ENCODE results near the gene EI24. TPM values are rescaled to one million over a fixed set of nuclear protein-coding genes. Genes with fewer than 3 reads are reported as not detected.

Gene EI24
- polyA plus RNA-seq, 1 of the 3 experiments (the other 2 are of a cell fraction) = 85.5 TPM

DNA sequence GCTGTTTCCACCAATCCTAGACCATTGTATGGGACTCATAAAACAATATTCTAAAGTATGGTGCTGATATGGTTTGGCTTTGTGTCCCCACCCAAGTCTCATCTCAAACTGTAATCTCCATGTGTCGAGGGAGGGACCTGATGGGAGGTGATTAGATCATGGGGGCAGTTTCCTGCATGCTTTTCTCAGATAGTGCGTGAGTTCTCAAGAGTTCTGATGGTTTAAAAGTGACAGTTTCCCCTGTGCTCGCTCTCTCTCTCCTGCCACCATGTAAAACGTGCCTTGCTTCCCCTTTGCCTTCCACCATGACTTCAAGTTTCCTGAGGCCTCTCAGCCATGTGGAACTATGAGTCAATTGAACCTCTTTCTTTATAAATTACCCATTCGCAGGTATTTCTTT is 44.0 kb upstream of the EI24 start:
- POLR2A ChIA-PET = no interaction called here
- no peaks in the 10 kb centered on the region for H4K20me1 ChIP-seq (ENCODE audit: insufficient read depth)

GRCh38 chr11:125532668-125533067 is 36.6 kb upstream of the EI24 start:
- ChIA-PET CTCF (no interaction called here), POLR2A (no interaction called here)
- H3K9me3 ChIP-seq = no peaks in the 10 kb centered on the region
- no peaks in the 10 kb centered on the region; the same call in 1 of the 2 replicates for H3K27me3 ChIP-seq (ENCODE audit: insufficient read depth)
- no peak overlapping the region for H3K27ac ChIP-seq (ENCODE audit: low read depth in 2 of 2, low read length in 1 of 2)
- no peaks in the 10 kb centered on the region for H3K4me1 ChIP-seq (ENCODE audit: control insufficient read depth in 1 of 2, insufficient read depth in 2 of 2, low read depth in 1 of 2, low read length in 1 of 2)
- H3K9ac ChIP-seq = no peak overlapping the region
- no peak overlapping the region for H3K4me3 ChIP-seq (ENCODE audit: low read depth in 2 of 2, low read length in 1 of 2)
- WGBS (ENCODE audit: low lambda C conversion rate) = 43% methylated on average over 3 of the region's 3 CpGs
- no peak overlapping the region for H3K4me2 ChIP-seq
- H3F3A ChIP-seq (replicated peaks; ENCODE audit: insufficient read depth) = no peaks in the 10 kb centered on the region
- no peaks in the 10 kb centered on the region for H4K20me1 ChIP-seq (ENCODE audit: insufficient read depth)
- no peak for DNase-seq
- no peaks in the 10 kb centered on the region for H3K79me2 ChIP-seq (ENCODE audit: insufficient read depth)
- H2AFZ ChIP-seq (ENCODE audit: low read depth) = 0 out of 2 replicates have a peak overlapping the region, but pooled peaks have one; percentile 50
- no peaks in the 10 kb centered on the region for H3K36me3 ChIP-seq (replicated peaks in 1 of 2; ENCODE audit: control insufficient read depth in 1 of 2, insufficient read depth in 2 of 2, low read length in 1 of 2)
- no peaks in the 10 kb centered on the region for H3K9me2 ChIP-seq
- TF ChIP-seq EP300 (IDR thresholded peaks at IDR 0.05; ENCODE audit: borderline replicate concordance in 1 of 2, low read depth in 1 of 2, low read length in 1 of 2) (no peak), FOXM1 (IDR thresholded peaks at IDR 0.05; ENCODE audit: low read depth) (no peak), POLR2AphosphoS5 (IDR thresholded peaks at IDR 0.05; ENCODE audit: low read depth, low read length) (no peak), MEF2A (IDR thresholded peaks at IDR 0.05; ENCODE audit: borderline replicate concordance, low read depth) (no peak)
- TF ChIP-seq, protein P1, sequence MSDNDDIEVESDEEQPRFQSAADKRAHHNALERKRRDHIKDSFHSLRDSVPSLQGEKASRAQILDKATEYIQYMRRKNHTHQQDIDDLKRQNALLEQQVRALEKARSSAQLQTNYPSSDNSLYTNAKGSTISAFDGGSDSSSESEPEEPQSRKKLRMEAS (IDR thresholded peaks at IDR 0.05; ENCODE audit: low read depth) = no peak

More for the DNA sequence above, 44.0 kb upstream of the EI24 start:
- Histone ChIP-seq H2AFZ (ENCODE audit: low read depth) (no peak overlapping the region), H3F3A (replicated peaks; ENCODE audit: insufficient read depth) (no peaks in the 10 kb centered on the region), H3K9me2 (no peaks in the 10 kb centered on the region), H3K27me3 (ENCODE audit: insufficient read depth) (no peaks in the 10 kb centered on the region; the same call in 1 of the 2 replicates), H3K4me2 (no peak overlapping the region), H3K4me1 (ENCODE audit: control insufficient read depth in 1 of 2, insufficient read depth in 2 of 2, low read depth in 1 of 2, low read length in 1 of 2) (no peaks in the 10 kb centered on the region), H3K4me3 (ENCODE audit: low read depth in 2 of 2, low read length in 1 of 2) (no peak overlapping the region), H3K9me3 (no peaks in the 10 kb centered on the region), H3K9ac (no peak overlapping the region), H3K79me2 (ENCODE audit: insufficient read depth) (no peaks in the 10 kb centered on the region), H3K27ac (ENCODE audit: low read depth in 2 of 2, low read length in 1 of 2) (no peak overlapping the region), H3K36me3 (replicated peaks in 1 of 2; ENCODE audit: control insufficient read depth in 1 of 2, insufficient read depth in 2 of 2, low read length in 1 of 2) (no peaks in the 10 kb centered on the region)
- CTCF ChIA-PET = no interaction called here
- DNase-seq = no peak
- TF ChIP-seq SMC3 (IDR thresholded peaks at IDR 0.05; ENCODE audit: low read depth, low read length) (no peak), FOSL2 (IDR thresholded peaks at IDR 0.05; ENCODE audit: borderline replicate concordance, low read depth) (no peak), FOXJ3 (CRISPR knock-in tag; IDR thresholded peaks at IDR 0.05) (no peak), FOXM1 (IDR thresholded peaks at IDR 0.05; ENCODE audit: low read depth) (no peak), EZH2phosphoT487 (IDR thresholded peaks at IDR 0.05; ENCODE audit: borderline replicate concordance, low read depth) (no peak), ELF1 (IDR thresholded peaks at IDR 0.05) (no peak), CHD2 (IDR thresholded peaks at IDR 0.05; ENCODE audit: low read length, partially characterized antibody) (no peak), TEAD4 (IDR thresholded peaks at IDR 0.05; ENCODE audit: borderline replicate concordance, insufficient read depth) (no peak), NFIC (IDR thresholded peaks at IDR 0.05; ENCODE audit: borderline replicate concordance) (no peak), MEF2A (IDR thresholded peaks at IDR 0.05; ENCODE audit: borderline replicate concordance, low read depth) (no peak), JUND (IDR thresholded peaks at IDR 0.05) (no peak), RAD21 (IDR thresholded peaks at IDR 0.05; ENCODE audit: low read length) (no peak), EP300 (IDR thresholded peaks at IDR 0.05; ENCODE audit: borderline replicate concordance in 1 of 2, low read depth in 1 of 2, low read length in 1 of 2) (no peak), MXI1 (IDR thresholded peaks at IDR 0.05; ENCODE audit: low read depth, low read length) (no peak)
- TF ChIP-seq, protein P2, sequence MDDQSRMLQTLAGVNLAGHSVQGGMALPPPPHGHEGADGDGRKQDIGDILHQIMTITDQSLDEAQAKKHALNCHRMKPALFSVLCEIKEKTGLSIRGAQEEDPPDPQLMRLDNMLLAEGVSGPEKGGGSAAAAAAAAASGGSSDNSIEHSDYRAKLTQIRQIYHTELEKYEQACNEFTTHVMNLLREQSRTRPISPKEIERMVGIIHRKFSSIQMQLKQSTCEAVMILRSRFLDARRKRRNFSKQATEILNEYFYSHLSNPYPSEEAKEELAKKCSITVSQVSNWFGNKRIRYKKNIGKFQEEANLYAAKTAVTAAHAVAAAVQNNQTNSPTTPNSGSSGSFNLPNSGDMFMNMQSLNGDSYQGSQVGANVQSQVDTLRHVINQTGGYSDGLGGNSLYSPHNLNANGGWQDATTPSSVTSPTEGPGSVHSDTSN (IDR thresholded peaks at IDR 0.05) = no peak
- 20% methylated on average over 5 of the region's 5 CpGs for WGBS (ENCODE audit: low lambda C conversion rate)

All from SK-N-SH (cell line).